Gastroesophageal sphincter (tissue), 3 donors: ENCODE measurements around the gene GLOD5.

Experiments used
- CTCF ChIP-seq, 4 experiments: fragments of 200-600 bp in 2 of 4; fragments of 450-650 bp in 2 of 4; sonication (generic) in 1 of 4; IDR thresholded peaks; one replicate each; pipeline ENCODE4 v1.5.1; 2017 to 2019; ENCODE audit warnings: antibody characterized with exemption in 4 of 4, mild to moderate bottlenecking in 2 of 4, moderate library complexity in 2 of 4
- POLR2A ChIP-seq, 2 donors: fragments of 450-650 bp; IDR thresholded peaks; one replicate each; pipeline ENCODE4 v1.6.1; 2017; ENCODE audit warnings: antibody characterized with exemption in 2 of 2, mild to moderate bottlenecking in 2 of 2, moderate library complexity in 1 of 2

- no peak for TF ChIP-seq CTCF (IDR thresholded peaks at IDR 0.05)
- TF ChIP-seq POLR2A (IDR thresholded peaks at IDR 0.05) = no peak
Measured at GRCh38 chrX:48726596-48726995, 35.0 kb upstream of the GLOD5 start.
